ENCODE measurements around the gene SCN3B.
"Not testable (repeated sequence)": the region's sequence is repeated elsewhere in the genome, so short reads cannot be mapped to it uniquely, and the experiment has no call there.

- TF ChIP-seq CTCF (conservative IDR thresholded peaks at IDR 0.05); EZH2 (IDR thresholded peaks at IDR 0.05; ENCODE audit: low read depth): not testable (repeated sequence)
Measured at GRCh38 chr11:123659965-123660364, 5.5 kb upstream of the SCN3B start.
